GM18907 (cell line): ENCODE results near the gene GAPVD1.

ENCODE experiments used
- ATAC-seq: cut with Tn5 transposase; IDR thresholded peaks from one replicate; pipeline ENCODE4 v1.9.1; 2021; ENCODE audit warnings: mild to moderate bottlenecking, moderate library complexity; ENCODE audit not compliant: unreplicated experiment

GAPVD1 gene

DNA sequence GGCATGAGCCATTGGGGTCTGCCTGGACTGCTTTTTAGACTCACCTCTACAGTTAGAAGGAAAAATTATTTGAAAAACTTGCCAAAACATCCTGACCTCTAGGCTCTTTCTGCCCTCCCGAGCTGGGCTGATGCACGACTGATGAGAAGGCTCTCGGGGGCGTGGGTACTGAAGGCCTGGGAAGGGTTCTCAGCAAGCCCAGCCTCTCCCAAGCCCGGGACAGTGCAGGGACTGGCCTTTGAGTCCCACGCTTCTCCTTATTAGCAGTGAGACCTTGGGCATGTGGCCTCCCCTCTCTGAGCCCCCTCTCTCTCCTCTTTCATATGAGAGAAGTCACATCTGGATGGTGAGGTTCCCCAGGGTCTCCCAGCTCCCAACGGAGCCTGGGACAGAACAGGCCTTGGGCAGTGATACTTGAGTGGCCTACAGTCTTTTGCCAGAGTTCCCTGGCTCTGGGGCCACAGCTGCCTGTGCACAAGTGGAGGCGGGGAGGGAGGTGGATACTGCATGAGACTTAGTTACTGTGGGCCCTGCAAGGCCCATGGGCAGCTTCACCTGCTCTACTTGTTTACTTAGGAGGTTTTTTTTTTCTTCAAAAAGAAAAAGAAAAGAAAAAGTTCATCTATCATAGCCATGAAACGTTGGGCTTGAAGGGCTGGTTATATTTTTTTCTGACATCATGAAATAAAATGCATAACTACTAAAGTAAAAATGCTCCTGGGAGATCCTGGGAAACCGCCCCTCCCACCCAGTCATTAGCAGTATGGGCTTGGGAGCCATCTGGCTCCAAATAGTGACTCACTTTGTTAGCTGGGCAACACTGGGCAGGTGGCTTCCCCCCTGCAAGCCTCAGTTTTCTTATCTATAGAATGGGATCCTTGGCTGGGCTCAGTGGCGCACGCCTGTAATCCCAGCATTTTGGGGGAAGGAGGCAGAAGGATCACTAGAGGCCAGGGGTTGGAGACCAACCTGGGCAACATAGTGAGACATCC is 139.4 kb downstream of the GAPVD1 start:
- ATAC-seq, result no peak

DNA sequence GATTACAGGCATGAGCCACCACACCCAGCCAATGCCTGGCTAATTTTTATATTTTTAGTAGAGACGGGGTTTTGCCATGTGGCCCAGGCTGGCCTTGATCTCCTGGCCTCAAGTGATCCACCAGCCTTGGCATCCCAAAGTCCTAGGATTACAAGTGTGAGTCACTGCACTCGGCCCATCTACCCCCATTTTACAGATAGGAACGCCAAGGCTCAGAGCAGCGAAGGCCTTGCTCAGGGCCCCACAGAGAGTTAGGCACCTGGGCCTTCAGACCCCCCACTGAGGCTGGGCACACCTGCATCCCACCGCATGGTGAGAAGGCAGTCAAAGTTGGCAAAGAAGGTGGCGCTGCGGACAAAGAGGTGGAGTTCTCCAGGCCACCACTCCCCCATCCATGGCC is 143.1 kb downstream of the GAPVD1 start:
- no peak for ATAC-seq

DNA sequence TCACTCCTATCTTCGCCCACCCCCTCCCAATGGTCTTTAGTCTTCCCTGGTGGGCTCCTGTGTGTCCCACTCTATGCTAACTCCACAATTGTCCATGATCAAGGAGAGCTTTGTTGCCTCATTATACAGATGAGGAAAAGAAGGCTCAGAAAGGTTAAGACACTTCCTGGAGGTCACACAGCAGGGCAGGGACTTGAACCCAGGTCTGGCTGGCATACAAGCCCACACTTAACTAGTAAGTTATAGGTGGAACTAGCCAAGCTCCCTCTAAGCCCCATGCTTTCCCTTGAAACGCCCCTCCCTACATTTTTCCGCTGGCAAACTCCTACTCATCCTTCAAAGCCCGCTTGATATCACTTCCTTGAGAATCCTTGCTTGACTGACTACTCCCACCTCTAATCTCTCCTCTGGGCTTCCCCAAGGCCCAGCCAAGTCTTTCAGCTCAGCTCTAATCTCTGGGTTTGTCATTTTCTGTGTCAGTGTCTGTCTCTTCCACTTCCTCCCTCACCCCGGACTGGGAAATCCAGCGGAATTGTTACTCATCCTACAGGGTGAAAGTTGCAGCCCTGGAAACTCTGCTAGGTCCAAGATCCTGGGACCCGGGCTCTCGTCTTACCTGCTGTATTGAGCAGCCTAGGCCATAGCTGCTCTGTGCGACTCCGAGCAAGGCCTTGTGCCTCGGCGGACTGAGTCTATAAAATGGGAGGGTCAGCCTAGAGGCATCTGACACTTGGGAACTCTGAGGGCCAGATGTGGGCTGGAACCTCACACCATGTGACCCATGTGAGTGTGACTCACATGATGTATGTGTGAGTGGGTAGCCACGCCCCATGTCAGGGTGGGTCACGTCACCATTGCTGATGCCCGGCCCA is 144.5 kb downstream of the GAPVD1 start:
- ATAC-seq, result no peak

DNA sequence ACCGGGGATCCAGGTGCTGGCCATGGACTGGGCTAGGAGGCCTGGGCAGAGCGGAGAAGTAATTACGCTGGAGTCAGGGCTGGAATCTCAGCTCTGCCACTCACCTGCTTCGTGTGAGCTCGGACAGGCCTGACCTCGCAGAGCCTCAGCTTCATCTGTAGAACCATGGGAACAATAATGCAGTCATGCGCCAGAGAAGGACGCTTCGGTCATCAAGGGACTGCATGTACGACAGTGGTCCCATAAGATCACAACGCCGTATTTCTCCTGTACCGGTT is 145.1 kb downstream of the GAPVD1 start:
- ATAC-seq, result no peak

DNA sequence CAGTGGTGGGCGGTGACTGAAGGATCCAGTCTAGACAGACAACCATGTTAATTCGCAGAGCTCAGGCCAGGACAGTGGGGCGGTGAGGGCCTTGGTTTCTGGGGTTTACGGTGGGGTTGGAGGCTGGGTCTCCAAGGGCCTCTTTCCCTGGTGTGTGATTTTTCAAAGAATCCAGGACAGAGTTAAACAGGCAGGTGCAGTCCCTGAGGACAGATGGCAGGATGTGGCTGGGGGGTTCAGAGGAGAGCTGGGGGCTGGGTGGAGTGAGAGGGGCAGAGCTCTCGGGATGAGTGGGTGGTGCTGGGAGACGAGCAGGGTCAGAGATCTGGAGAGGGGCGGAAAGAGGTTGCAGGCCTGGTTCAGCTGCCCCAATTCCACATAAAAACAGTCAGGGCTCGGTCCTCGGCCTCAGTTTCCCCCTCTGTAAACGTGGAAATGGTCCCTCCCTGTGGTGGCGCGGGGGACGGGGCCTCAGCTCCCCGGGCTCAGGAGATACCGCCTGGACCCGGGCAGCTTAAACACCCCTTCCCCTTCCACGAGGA is 145.9 kb downstream of the GAPVD1 start:
- ATAC-seq, result no peak

DNA sequence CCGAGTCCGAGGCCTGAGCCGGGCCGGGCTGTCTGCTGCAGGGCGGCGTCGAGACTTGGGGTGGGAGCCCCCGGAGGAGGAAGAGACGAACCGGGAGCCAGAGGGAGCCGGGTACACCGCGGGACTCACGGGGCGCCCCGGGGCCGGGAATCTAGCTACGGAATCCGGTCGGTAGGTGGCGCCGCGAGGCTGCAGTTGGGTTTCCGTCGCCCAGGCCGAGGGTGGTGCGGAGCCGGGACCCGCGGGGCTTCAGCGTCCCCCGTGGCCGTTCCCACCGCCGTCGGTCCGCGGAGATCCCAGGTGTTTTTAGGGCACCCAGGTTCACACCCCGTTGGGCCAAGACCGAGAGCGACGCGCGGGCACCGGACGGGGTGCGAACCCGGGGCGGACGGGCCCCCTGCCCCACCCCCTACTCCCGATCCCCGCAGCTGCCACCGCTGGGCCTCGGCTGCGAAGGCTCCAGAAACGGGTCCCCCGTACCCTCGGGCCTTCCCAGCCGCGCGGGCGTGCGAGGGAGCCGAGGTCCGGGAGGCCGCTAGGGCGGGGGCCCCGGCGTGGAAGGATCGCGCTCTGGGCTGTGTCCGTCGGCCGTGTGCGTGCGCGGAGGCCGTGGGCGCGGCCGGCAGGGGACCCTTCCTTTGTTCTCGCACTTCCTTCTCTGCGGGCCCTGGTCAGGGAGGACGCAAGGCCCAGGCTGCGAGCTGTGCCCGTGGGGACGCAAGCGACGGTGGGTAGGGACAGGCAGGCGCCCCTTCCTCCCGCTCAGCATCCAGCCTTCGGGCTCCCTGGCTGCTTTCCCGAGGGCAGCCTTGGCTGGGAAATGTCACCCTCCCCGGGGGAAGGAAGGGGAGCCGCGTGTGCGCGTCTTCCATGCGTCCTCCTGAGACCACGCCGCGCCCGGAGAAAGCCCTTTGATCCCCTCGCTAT is 146.6 kb downstream of the GAPVD1 start:
- ATAC-seq, result peak; percentile 67

DNA sequence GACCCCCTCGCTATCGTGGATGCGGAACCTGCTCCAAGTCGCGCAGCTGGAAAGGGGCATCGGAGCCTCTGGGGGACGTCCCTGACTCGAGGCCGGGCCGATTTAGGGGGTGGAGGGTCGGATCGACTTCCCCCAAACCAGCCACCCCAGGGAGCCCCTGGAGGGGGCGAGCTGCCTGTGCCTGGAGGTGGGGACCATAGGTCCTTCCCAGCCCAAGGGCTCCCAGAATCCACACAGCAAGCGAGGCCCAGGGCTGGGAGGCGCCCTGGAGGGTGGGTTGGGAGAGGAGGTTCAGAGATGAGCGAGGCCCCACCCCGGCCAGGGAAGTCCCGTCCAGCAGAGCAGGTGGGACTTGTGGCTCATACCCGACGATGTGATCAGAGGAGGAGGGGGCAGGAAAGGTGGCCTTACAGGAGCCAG is 147.6 kb downstream of the GAPVD1 start:
- ATAC-seq, result no peak

DNA sequence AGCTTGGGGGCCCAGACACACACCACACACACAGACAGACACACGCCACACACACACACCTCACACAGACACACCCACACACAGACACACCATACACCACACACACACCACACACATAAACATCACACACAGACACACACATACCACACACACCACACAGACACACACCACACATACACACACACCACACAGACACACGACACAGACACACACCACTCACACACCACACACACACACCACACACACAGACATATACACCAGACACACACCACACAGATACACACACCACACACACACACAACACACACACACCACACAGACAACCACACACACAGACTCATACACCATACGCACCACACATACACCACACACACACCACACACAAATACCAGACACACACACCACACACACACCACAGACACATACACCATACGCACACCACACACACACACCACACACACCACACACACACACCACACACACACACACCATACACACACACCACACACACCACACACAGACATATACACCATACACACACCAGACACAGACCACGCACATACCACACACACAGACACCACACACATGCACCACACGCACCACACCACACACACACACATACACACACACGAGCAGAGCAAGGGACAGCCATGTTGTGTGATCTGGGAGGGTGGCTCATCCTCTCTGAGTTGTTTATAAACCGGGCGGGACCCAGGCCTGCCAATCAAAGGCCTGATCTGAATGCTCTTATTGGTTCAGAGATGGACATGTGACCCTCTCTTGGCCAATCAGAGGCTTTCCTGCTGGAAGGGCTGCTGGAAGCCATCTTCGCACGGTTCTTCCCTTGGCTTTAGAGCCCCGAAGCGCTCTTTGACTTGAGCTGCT is 148.3 kb downstream of the GAPVD1 start:
- no peak for ATAC-seq

DNA sequence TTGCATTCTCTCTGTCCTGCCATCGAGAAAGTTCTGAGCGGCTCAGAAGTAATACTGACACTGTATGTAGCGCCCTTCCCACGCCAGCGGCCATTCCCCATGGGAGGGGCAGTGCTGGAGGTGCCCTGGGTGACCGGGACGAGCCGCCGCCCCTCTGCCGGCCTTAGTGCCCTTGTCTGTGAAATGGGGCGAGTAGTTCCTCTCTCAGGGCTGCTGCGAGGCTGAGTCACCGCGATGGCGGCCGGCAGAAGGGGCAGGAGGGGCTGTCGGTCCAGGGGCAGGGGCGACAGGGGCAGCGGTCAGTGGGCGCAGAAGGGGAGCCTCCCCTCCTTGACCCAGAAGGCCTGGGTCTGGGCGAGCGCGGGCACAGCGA is 148.9 kb downstream of the GAPVD1 start:
- ATAC-seq, result no peak

DNA sequence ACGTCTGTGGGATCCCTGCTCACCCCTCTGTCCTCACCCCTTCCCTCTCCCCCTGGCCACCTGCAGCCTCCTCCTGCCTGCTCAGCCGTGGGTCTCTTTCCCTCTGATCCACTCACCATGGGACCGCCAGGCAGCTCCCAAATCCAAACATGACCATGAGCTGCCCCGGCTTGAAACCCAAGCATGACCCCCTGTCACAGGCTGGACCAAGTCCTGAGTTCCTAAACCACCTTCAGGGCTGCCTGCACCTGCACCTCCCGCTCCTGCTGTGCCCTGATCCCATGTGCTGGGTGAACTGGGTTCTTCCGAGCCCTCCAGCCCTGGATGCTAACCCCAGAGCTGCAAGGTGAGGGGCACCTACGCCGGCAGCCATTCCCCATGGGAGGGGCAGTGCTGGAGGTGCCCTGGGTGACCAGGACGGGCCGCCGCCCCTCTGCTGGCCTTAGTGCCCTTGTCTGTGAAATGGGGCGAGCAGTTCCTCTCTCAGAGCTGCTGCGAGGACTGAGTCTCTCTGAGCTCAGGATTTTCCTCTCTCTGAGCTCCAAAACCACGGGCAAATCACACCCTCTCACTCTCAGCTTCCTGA is 149.6 kb downstream of the GAPVD1 start:
- no peak for ATAC-seq

DNA sequence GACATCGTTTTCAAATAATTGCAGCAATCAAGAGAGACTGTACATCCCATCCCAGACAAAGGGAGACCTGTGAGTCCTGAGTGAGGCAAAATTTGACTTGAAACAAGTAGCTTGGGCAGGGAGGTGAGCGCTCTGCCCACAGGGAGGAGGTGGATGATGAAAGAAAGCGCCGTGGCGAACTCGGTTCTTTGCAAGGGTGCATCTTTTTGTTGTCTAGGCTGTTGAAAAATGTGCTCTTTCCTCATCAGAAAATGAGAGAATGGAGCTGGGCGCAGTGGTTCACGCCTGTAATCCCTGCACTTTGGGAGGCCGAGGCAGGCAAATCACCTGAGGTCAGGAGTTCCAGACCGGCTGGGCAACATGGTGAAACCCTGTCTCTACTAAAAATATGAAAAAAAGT is 150.5 kb downstream of the GAPVD1 start:
- no peak for ATAC-seq

DNA sequence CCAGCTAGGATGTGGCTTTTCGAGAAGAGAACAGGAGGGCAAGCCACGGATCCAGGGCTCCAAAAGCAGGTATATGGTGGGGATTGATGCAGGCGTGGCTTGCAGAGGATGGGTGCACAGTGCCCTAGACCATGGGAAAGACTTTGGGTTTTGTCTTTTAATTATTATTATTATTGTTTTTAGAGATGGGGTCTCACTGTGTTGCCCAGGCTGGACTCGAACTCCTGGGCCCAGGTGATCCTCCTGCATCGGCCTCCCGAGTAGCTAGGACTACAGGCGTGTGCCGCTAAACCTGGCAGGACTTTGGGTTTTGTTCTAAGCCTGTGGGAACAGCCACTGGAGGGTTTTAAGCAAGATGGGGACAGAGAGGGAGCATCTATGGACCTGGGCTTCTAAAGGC is 152.0 kb downstream of the GAPVD1 start:
- no peak for ATAC-seq

DNA sequence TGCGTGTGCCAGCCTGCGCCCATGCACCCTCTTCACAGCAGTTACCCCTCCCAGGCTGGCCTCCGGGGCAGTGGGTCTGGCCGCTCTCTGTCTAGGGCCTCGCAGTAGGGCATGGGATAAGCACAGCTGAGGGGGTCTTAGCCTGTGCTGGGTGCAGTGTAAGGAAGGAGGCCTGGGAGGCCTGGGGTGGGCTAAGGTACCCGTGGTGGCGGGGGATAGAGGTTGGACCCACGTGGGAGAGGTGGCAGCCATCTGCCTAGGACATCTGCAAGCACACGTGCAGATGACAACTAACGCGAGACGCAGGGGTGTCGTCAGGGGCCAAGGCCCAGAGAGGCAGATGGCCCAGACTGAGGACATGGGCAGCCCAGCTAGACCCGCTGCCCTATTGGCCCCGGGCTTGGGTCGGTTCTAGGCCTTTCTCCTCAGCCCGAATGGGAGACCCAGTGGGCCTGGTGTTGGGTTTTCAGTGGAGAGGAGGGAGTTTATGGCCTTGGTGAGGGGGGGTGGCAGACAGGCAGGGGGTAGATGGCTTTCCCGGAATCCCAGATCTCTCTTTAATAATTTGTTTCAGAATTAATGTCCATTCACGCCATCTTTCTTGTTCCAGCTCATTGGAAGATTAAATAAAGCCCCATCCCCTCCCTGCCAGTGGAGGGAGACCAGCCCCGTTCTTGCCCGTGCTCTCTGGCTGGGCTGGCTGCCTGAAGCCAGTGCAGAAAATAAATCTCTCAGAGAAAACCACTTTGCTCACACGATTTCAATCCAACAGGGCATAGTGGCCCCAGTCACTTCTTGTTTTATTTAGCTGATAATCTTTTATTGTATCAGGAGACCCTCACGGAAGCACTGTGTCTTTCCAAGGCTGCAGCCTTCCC is 154.2 kb downstream of the GAPVD1 start:
- no peak for ATAC-seq

DNA sequence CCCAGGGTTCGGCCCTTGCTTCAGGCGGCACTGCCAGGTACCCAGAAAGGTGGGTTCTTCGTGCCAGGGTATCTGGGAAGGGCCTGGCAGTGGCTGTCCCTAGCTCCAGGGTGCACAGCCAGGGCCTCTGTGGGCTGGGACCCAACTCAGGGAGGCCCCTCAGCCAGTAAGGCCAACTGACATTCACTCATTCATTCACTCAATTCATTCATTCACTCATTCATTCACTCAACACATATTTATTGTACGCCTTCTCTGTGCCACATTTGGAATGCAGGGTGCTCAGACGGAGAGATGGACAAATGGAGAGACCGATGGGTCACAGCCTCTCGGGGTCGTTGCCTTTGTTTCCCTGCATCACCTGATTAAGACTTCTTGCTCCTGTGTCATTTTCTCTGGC is 154.9 kb downstream of the GAPVD1 start:
- no peak for ATAC-seq
